ENCODE results near the gene GAS2L1. TPM values are rescaled to one million over a fixed set of nuclear protein-coding genes. Genes with fewer than 3 reads are reported as not detected.

GAS2L1 gene
- total and polyA plus RNA-seq, 10 donors, result 7.0 to 41.5 (median 28.3) TPM

DNA sequence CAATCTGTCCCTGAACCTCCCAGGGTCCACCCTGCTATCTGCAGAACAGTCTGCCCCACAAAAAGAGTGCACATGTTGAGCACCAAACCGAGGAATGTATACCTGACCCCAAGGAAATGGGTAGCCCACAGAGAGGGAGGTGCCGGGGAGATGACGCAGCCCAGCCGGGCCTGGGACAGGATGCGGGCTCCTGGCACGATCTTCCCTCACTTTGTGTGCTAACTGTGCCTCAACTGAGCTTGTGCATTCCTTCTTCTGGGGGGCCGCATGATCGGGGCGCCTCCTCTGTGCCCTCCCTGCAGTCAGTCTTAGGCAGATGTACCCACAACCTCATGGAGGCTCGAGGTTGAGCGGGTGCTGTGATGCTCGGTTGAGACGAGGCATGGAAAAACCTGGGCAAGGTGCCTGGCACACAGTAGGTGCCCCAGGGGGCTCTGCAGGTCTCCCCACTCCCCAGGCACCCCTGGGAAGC, 2.4 kb downstream of the GAS2L1 start:
- Histone ChIP-seq H3K36me3 (peaks cover 0 to 10% (median 0%) of the 10 kb centered on the region in 6 donors), H3K4me3 (peak overlapping the region in 6 of 8 donors; percentile 6 to 89 (median 72)), H3K27me3 (replicated peaks in 1 of 7) (peaks cover 0 to 73% (median 32%) of the 10 kb centered on the region in 7 donors), H3K4me1 (peaks cover 26 to 90% (median 67%) of the 10 kb centered on the region in 6 donors), H3K9me3 (no peaks in the 10 kb centered on the region), H3K27ac (peak overlapping the region in 7 of 8 donors; percentile 22 to 89 (median 82))
- 38 to 88% (median 50%) methylated on average over 5 to 13 of the region's 13 CpGs for WGBS, 5 donors
- TF ChIP-seq, protein P1, sequence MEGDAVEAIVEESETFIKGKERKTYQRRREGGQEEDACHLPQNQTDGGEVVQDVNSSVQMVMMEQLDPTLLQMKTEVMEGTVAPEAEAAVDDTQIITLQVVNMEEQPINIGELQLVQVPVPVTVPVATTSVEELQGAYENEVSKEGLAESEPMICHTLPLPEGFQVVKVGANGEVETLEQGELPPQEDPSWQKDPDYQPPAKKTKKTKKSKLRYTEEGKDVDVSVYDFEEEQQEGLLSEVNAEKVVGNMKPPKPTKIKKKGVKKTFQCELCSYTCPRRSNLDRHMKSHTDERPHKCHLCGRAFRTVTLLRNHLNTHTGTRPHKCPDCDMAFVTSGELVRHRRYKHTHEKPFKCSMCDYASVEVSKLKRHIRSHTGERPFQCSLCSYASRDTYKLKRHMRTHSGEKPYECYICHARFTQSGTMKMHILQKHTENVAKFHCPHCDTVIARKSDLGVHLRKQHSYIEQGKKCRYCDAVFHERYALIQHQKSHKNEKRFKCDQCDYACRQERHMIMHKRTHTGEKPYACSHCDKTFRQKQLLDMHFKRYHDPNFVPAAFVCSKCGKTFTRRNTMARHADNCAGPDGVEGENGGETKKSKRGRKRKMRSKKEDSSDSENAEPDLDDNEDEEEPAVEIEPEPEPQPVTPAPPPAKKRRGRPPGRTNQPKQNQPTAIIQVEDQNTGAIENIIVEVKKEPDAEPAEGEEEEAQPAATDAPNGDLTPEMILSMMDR (IDR thresholded peaks at IDR 0.05 in 8 of 11, conservative IDR thresholded peaks at IDR 0.05 in 3 of 11), result no peak
- no peak for TF ChIP-seq POLR2A (IDR thresholded peaks at IDR 0.05)
- TF ChIP-seq POLR2AphosphoS5 (IDR thresholded peaks at IDR 0.05), result no peak
- DNase-seq, result no peak
- intact Hi-C loops (cut with DNase I; ENCODE audit: low total_unique reads), result no loop called here

DNA sequence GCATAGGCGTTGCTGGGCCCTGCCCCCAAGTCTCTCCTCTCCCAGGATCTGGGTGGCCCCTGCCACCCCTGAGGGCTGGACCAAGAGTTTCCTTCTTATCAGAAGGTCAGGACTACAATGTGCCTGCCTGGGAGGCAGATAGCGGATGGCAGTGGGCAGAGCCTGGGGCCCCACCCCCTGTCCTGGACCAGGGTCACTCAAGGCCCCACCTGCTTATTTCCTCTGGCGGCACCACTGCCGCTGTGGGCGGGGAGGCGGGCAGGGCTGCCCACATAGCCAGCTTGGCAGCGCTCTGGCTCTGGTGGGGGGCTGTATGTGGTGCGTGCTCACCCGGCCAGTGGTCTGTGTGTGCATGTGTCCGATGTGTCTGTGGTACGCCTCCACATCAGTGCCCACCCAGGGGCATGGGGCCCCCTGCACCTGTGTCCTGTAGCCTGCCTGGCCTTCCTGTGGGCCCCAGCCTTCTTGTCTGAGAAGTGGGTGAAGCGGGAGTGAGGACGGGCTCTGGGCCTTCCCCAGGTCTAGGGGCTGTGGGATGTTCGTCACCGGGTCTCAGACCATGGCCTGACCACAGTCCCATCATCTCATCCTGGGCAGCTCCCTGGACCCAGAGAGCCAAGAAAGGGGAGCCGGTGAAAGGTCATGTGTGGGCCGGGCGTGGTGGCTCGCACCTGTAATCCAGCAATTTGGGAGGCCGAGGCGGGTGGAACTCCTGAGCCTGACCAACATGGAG, 3.0 kb downstream of the GAS2L1 start:
- Histone ChIP-seq H3K9me3 (no peaks in the 10 kb centered on the region), H3K4me1 (peaks cover 30 to 91% (median 74%) of the 10 kb centered on the region in 6 donors), H3K36me3 (peaks cover 0 to 10% (median 0%) of the 10 kb centered on the region in 6 donors), H3K27ac (peak overlapping the region in 7 of 8 donors; percentile 22 to 89 (median 82)), H3K4me3 (peak overlapping the region in 5 of 8 donors; percentile 6 to 89 (median 76)), H3K27me3 (replicated peaks in 1 of 7) (peaks cover 0 to 80% (median 39%) of the 10 kb centered on the region in 7 donors)
- intact Hi-C loops (cut with DNase I; ENCODE audit: low total_unique reads), result no loop called here
- TF ChIP-seq, protein P1 (IDR thresholded peaks at IDR 0.05 in 8 of 11, conservative IDR thresholded peaks at IDR 0.05 in 3 of 11), result no peak
- peak; percentile 58 to 79 (median 75) for TF ChIP-seq POLR2AphosphoS5 (IDR thresholded peaks at IDR 0.05)
- peak; percentile 86 for DNase-seq
- 55 to 77% (median 76%) methylated on average over 5 to 21 of the region's 21 CpGs for WGBS, 5 donors

DNA sequence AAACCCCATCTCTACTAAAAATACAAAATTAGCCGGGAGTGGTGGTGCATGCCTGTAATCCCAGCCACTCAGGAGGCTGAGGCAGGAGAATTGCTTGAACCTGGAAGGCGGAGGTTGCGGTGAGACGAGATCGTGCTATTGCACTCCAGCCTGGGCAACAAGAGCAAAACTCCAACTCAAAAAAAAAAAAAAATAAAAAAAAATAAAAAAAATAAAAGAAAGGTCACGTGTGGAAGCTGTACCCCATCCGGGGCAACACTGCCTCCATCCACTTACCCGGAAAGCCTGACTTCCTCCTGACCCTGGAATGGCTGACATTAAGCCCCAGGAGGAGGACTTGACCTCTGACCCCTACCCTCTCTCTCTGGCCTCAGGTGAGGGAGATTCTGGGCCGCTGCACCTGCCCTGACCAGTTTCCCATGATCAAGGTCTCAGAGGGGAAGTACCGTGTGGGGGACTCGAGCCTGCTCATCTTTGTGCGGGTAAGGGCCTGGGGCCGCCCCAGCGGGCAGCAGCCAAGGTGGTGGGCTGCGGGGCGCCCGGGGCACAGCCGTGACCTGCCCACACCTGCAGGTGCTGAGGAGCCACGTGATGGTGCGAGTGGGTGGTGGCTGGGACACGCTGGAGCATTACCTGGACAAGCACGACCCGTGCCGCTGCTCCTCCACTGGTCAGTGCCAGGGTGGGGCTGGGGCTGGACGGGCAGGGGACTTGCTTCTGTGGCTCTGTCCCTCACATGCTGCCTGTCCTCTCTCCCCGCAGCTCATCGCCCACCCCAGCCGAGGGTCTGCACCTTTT, 3.8 kb downstream of the GAS2L1 start:
- H3K27ac ChIP-seq, result peak overlapping the region in 6 of 8 donors; percentile 5 to 89 (median 82)
- TF ChIP-seq POLR2AphosphoS5 (IDR thresholded peaks at IDR 0.05), result no peak
- no peak for TF ChIP-seq POLR2A (IDR thresholded peaks at IDR 0.05)
- TF ChIP-seq, protein P1 (IDR thresholded peaks at IDR 0.05 in 8 of 11, conservative IDR thresholded peaks at IDR 0.05 in 3 of 11), result no peak
- peaks cover 35 to 98% (median 81%) of the 10 kb centered on the region in 6 donors for H3K4me1 ChIP-seq
- peak overlapping the region in 1 of 8 donors; percentile 6 for H3K4me3 ChIP-seq
- DNase-seq, result no peak
- H3K27me3 ChIP-seq (replicated peaks in 1 of 7), result peaks cover 0 to 83% (median 46%) of the 10 kb centered on the region in 7 donors
- H3K9me3 ChIP-seq, result no peaks in the 10 kb centered on the region
- H3K36me3 ChIP-seq, result peaks cover 0 to 10% (median 0%) of the 10 kb centered on the region in 6 donors
- 52 to 77% (median 71%) methylated on average over 12 to 28 of the region's 28 CpGs for WGBS, 5 donors
- intact Hi-C loops (cut with DNase I; ENCODE audit: low total_unique reads), result no loop called here
